Naive thymus-derived CD8-positive, alpha-beta T cell (primary cell): ENCODE results near the gene PARD3. TPM values are rescaled to one million over a fixed set of nuclear protein-coding genes. Genes with fewer than 3 reads are reported as not detected.

ENCODE experiments used
- ATAC-seq, 2 donors: fragments of 150-1000 bp; cut with Tn5 transposase in 1 of 2; sonication (Bioruptor Pico), chemical (Tn5 transposase) in 1 of 2; 1 replicate in 1 of 2; 2 replicates in 1 of 2; pipeline ENCODE4 v1.10.0; 2021; ENCODE audit warnings: mild to moderate bottlenecking in 2 of 2, moderate library complexity in 2 of 2
- POLR2A ChIA-PET: fragments of 350-600 bp; sonication (Branson Sonifier 250); formaldehyde crosslinking; loops from one replicate; lab custom pipeline; 2021; ENCODE audit warnings: antibody characterized with exemption; lab: Charles Lee
- DNase-seq, 10 donors: peaks; one replicate each; pipeline versions ENCODE4 v3.0.0 to v3.0.0-alpha.2; 2020 to 2022
- H3K27ac Mint-ChIP-seq, 10 donors: one replicate each; pipeline ENCODE4 v1.8.0; 2020 to 2022; ENCODE audit warnings: mild to moderate bottlenecking in 10 of 10, mixed read lengths in 10 of 10, moderate library complexity in 4 of 10, inconsistent platforms in 1 of 10
- H3K27me3 Mint-ChIP-seq, 5 donors: one replicate each; pipeline ENCODE4 v1.8.0; 2021 to 2022; ENCODE audit warnings: mixed read lengths in 5 of 5
- H3K36me3 Mint-ChIP-seq, 3 donors: one replicate each; pipeline ENCODE4 v1.8.0; 2020 to 2022; ENCODE audit warnings: mixed read lengths in 3 of 3, mild to moderate bottlenecking in 2 of 3, inconsistent platforms in 1 of 3
- H3K4me1 Mint-ChIP-seq, 4 donors: one replicate each; pipeline ENCODE4 v1.8.0; 2021 to 2022; ENCODE audit warnings: mixed read lengths in 4 of 4
- H3K4me3 Mint-ChIP-seq, 10 donors: one replicate each; pipeline ENCODE4 v1.8.0; 2020 to 2022; ENCODE audit warnings: mild to moderate bottlenecking in 10 of 10, mixed read lengths in 10 of 10, moderate library complexity in 6 of 10, inconsistent platforms in 1 of 10
- H3K9me3 Mint-ChIP-seq, 9 donors: one replicate each; pipeline ENCODE4 v1.8.0; 2020 to 2022; ENCODE audit warnings: mixed read lengths in 9 of 9, mild to moderate bottlenecking in 3 of 9, inconsistent platforms in 1 of 9, moderate library complexity in 1 of 9
- polyA plus RNA-seq, 3 donors: library from polyadenylated mRNA; unstranded; fragments of 300-500 nt; fragmentation: Illumina TruSeq; gene quantifications; one replicate each; pipeline ENCODE4 v1.2.3, GENCODE V29; 2021
- total RNA-seq, 8 experiments: library from RNA in 2 of 8; stranded (reverse) in 2 of 8; gene quantifications; one replicate each; pipeline ENCODE4 v1.2.3 and lab custom pipeline; 2021 to 2026

The PARD3 gene
- total and polyA plus RNA-seq, 5 experiments from 2014 or later = 0.10 to 0.51 (median 0.18) TPM

- H3K9me3 Mint-ChIP-seq = no peaks in the 10 kb centered on the region
- H3K27me3 Mint-ChIP-seq = peaks cover 0 to 9% (median 0%) of the 10 kb centered on the region in 5 donors
- no peaks in the 10 kb centered on the region for H3K4me1 Mint-ChIP-seq
- no peaks in the 10 kb centered on the region for H3K36me3 Mint-ChIP-seq
- no peak overlapping the region for H3K4me3 Mint-ChIP-seq
- DNase-seq (no peak), ATAC-seq (no peak)
- POLR2A ChIA-PET = no interaction called here
- no peak overlapping the region for H3K27ac Mint-ChIP-seq
These were observed 624.5 kb downstream of the PARD3 start for GRCh38 chr10:34190580-34190979.

GRCh38 chr10:34189830-34190229, 625.3 kb downstream of the PARD3 start:
- ATAC-seq = no peak
- H3K9me3 Mint-ChIP-seq = no peaks in the 10 kb centered on the region
- POLR2A ChIA-PET = no interaction called here
- DNase-seq = no peak
- H3K27me3 Mint-ChIP-seq = peaks cover 0 to 9% (median 0%) of the 10 kb centered on the region in 5 donors
- H3K36me3 Mint-ChIP-seq = no peaks in the 10 kb centered on the region
- H3K27ac Mint-ChIP-seq = no peak overlapping the region
- H3K4me1 Mint-ChIP-seq = peaks cover 0 to 1% (median 0%) of the 10 kb centered on the region in 4 donors
- H3K4me3 Mint-ChIP-seq = no peak overlapping the region

- Mint-ChIP-seq H3K4me1 (peaks cover 0 to 4% (median 0%) of the 10 kb centered on the region in 4 donors), H3K4me3 (no peak overlapping the region), H3K27me3 (peaks cover 0 to 7% (median 0%) of the 10 kb centered on the region in 5 donors), H3K36me3 (no peaks in the 10 kb centered on the region), H3K9me3 (no peaks in the 10 kb centered on the region), H3K27ac (no peak overlapping the region)
- ATAC-seq (no peak), DNase-seq (no peak)
- POLR2A ChIA-PET = no interaction called here
These were observed 626.9 kb downstream of the PARD3 start for GRCh38 chr10:34188221-34188620.

GRCh38 chr10:34187201-34187600, 627.9 kb downstream of the PARD3 start:
- ATAC-seq (no peak), DNase-seq (no peak)
- H3K4me1 Mint-ChIP-seq = peaks cover 0 to 4% (median 0%) of the 10 kb centered on the region in 4 donors
- peaks cover 0 to 7% (median 0%) of the 10 kb centered on the region in 5 donors for H3K27me3 Mint-ChIP-seq
- H3K9me3 Mint-ChIP-seq = no peaks in the 10 kb centered on the region
- H3K27ac Mint-ChIP-seq = no peak overlapping the region
- H3K4me3 Mint-ChIP-seq = no peak overlapping the region
- POLR2A ChIA-PET = no interaction called here
- H3K36me3 Mint-ChIP-seq = no peaks in the 10 kb centered on the region

GRCh38 chr10:34186745-34187144, 628.4 kb downstream of the PARD3 start:
- H3K4me3 Mint-ChIP-seq = no peak overlapping the region
- no peaks in the 10 kb centered on the region for H3K9me3 Mint-ChIP-seq
- H3K27ac Mint-ChIP-seq = peak overlapping the region in 1 of 10 donors; percentile 2
- ATAC-seq = no peak
- H3K4me1 Mint-ChIP-seq = peaks cover 0 to 4% (median 0%) of the 10 kb centered on the region in 4 donors
- no peaks in the 10 kb centered on the region for H3K36me3 Mint-ChIP-seq
- DNase-seq = no peak
- peaks cover 0 to 7% (median 0%) of the 10 kb centered on the region in 5 donors for H3K27me3 Mint-ChIP-seq
- POLR2A ChIA-PET = no interaction called here

- Mint-ChIP-seq H3K4me3 (no peak overlapping the region), H3K27me3 (peaks cover 0 to 6% (median 0%) of the 10 kb centered on the region in 5 donors), H3K27ac (peak overlapping the region in 1 of 10 donors; percentile 33), H3K36me3 (no peaks in the 10 kb centered on the region), H3K9me3 (no peaks in the 10 kb centered on the region), H3K4me1 (peaks cover 0 to 4% (median 0%) of the 10 kb centered on the region in 4 donors)
- POLR2A ChIA-PET = no interaction called here
- ATAC-seq = no peak
- DNase-seq = no peak
These were observed 629.1 kb downstream of the PARD3 start for GRCh38 chr10:34185998-34186397.

- no peaks in the 10 kb centered on the region for H3K9me3 Mint-ChIP-seq
- H3K27me3 Mint-ChIP-seq = peaks cover 0 to 2% (median 0%) of the 10 kb centered on the region in 5 donors
- H3K27ac Mint-ChIP-seq = peak overlapping the region in 2 of 10 donors; percentile 30 to 65
- no peak for DNase-seq
- H3K4me1 Mint-ChIP-seq = peaks cover 0 to 4% (median 0%) of the 10 kb centered on the region in 4 donors
- no peak for ATAC-seq
- H3K36me3 Mint-ChIP-seq = no peaks in the 10 kb centered on the region
- POLR2A ChIA-PET = interaction anchor here (0.7 kb wide), 1 partner anchor 1240 kb away, joined by 5 read pairs; no protein-coding TSS in a partner anchor
- H3K4me3 Mint-ChIP-seq = no peak overlapping the region
These were observed 630.1 kb downstream of the PARD3 start for GRCh38 chr10:34184939-34185386.

- H3K27me3 Mint-ChIP-seq = peaks cover 0 to 2% (median 0%) of the 10 kb centered on the region in 5 donors
- H3K27ac Mint-ChIP-seq = peak overlapping the region in 1 of 10 donors; percentile 65
- DNase-seq (no peak), ATAC-seq (no peak)
- peaks cover 0 to 4% (median 0%) of the 10 kb centered on the region in 4 donors for H3K4me1 Mint-ChIP-seq
- no peak overlapping the region for H3K4me3 Mint-ChIP-seq
- POLR2A ChIA-PET = interaction anchor here (0.7 kb wide), 1 partner anchor 1240 kb away, joined by 5 read pairs; no protein-coding TSS in a partner anchor
- no peaks in the 10 kb centered on the region for H3K9me3 Mint-ChIP-seq
- no peaks in the 10 kb centered on the region for H3K36me3 Mint-ChIP-seq
These were observed 630.7 kb downstream of the PARD3 start for GRCh38 chr10:34184397-34184796.

GRCh38 chr10:34183016-34183796, 631.9 kb downstream of the PARD3 start:
- Mint-ChIP-seq H3K36me3 (no peaks in the 10 kb centered on the region), H3K27me3 (peaks cover 0 to 3% (median 0%) of the 10 kb centered on the region in 5 donors), H3K4me1 (peaks cover 0 to 4% (median 0%) of the 10 kb centered on the region in 4 donors), H3K9me3 (no peaks in the 10 kb centered on the region), H3K27ac (no peak overlapping the region), H3K4me3 (no peak overlapping the region)
- ATAC-seq (no peak), DNase-seq (no peak)
- POLR2A ChIA-PET = no interaction called here

GRCh38 chr10:34181553-34182300, 633.4 kb downstream of the PARD3 start:
- Mint-ChIP-seq H3K9me3 (no peaks in the 10 kb centered on the region), H3K4me3 (no peak overlapping the region), H3K27me3 (peaks cover 0 to 6% (median 0%) of the 10 kb centered on the region in 5 donors), H3K27ac (no peak overlapping the region), H3K36me3 (no peaks in the 10 kb centered on the region), H3K4me1 (peaks cover 0 to 6% (median 0%) of the 10 kb centered on the region in 4 donors)
- no peak for ATAC-seq
- DNase-seq = no peak
- POLR2A ChIA-PET = no interaction called here

- no peaks in the 10 kb centered on the region for H3K9me3 Mint-ChIP-seq
- no peak overlapping the region for H3K27ac Mint-ChIP-seq
- POLR2A ChIA-PET = no interaction called here
These were observed 634.3 kb downstream of the PARD3 start for GRCh38 chr10:34180749-34181148.

GRCh38 chr10:34179280-34179679, 635.8 kb downstream of the PARD3 start:
- POLR2A ChIA-PET = no interaction called here
- peaks cover 0 to 8% (median 0%) of the 10 kb centered on the region in 5 donors for H3K27me3 Mint-ChIP-seq
- no peak overlapping the region for H3K27ac Mint-ChIP-seq
- H3K4me3 Mint-ChIP-seq = no peak overlapping the region
- no peak for ATAC-seq
- H3K4me1 Mint-ChIP-seq = peaks cover 0 to 2% (median 0%) of the 10 kb centered on the region in 4 donors
- DNase-seq = no peak
- no peaks in the 10 kb centered on the region for H3K9me3 Mint-ChIP-seq
- H3K36me3 Mint-ChIP-seq = no peaks in the 10 kb centered on the region

More at GRCh38 chr10:34180749-34181148, 634.3 kb downstream of the PARD3 start:
- H3K27me3 Mint-ChIP-seq = peaks cover 0 to 6% (median 0%) of the 10 kb centered on the region in 5 donors
- no peak overlapping the region for H3K4me3 Mint-ChIP-seq
- no peak for ATAC-seq
- no peak for DNase-seq
- no peaks in the 10 kb centered on the region for H3K36me3 Mint-ChIP-seq
- H3K4me1 Mint-ChIP-seq = peaks cover 0 to 6% (median 0%) of the 10 kb centered on the region in 4 donors
